NCI-H2196 treated with DMSO at 0.1 percent for 48 hours (cell line): ENCODE results near the gene AP1B1.
A peak's percentile ranks its signal among the peaks of the same experiment; 100 is the strongest.
"Not testable (repeated sequence)": the region's sequence is repeated elsewhere in the genome, so short reads cannot be mapped to it uniquely, and the experiment has no call there.

ENCODE experiments used
- DNase-seq: peaks from one replicate; lab custom pipeline; 2025; ENCODE audit not compliant: unreplicated experiment; lab: John Stamatoyannopoulos, UW

The AP1B1 gene

DNA sequence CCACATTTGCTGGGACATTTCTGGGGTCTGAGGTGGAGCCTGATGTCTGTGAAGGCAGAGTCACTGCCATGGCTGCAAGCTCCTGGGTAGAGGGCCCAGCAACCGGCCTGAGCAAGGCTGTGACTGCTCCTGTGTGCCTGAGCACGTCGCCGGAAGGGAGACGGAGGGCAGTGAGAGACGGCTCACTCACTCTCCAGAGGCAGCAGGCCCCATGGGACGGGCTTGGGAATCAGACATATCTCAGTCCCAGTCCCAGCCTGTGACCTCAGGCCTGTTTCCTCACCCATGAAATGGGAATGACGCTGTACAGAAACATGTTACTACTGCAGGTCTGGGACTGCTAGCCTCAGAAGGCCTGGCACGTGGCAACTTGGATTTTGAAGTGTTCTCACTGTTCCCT is 36.5 kb downstream of the AP1B1 start:
- no peak for DNase-seq

- no peak for DNase-seq
Observed at GRCh38 chr22:29351042-29351441, 37.3 kb downstream of the AP1B1 start.

GRCh38 chr22:29348956-29349355 is 39.4 kb downstream of the AP1B1 start:
- no peak for DNase-seq

DNA sequence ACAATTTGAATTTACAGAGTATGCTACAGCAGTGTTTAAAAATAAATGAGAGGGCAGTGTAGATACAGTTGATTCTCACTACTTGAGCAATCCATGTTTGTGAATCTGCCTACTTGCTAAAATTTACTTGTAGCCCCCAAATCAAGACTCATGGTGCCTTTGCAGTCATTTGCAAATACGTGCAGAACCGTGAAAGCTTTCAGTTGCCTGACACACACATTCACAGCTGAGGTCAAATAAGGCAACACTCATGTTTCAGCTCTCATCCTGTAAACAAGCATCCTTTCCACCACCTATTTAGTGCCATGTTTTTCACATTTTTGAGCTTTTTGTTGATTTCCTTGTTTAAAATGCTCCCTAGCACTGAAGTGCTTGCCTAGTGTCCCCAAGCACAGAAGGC is 40.3 kb downstream of the AP1B1 start:
- DNase-seq = no peak

DNA sequence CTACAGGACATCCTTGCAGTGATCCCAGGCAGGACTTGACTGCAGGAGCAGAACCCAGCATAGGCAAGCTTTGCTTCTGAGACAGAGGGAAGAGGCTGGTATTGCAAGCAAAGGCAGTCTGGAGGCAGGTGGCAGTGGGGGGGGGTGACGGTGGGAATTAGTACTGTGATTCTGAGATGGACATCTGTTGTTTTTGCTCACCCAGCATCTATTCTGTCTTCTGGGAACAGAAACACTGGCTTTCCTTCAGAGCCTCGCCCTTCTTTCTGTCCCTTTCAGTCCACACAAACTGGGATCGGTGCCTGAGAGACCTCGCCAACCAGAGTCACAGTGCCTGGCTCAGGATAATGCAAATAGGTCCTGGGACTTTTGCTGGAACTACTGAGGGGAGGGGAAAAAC is 41.7 kb downstream of the AP1B1 start:
- DNase-seq = no peak

GRCh38 chr22:29345932-29346331 is 42.4 kb downstream of the AP1B1 start:
- no peak for DNase-seq

DNA sequence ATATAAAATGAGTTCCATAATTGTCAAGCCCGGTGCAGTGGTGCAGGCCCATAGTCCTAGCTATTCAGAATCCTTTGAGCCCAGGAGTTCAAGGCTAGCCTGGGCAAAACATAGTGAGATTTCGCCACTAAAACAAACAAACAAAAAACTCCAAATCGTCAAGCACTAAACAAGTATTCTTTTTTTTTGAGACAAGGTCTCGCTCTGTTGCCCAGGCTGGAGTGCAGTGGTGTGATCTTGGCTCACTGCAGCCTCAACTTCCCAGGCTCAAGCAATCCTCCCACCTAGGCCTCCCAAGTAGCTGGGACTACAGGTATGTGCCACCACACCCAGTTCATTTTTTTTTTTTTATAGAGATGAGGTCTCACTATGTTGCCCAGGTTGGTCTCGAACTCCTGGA is 43.5 kb downstream of the AP1B1 start:
- DNase-seq = not testable (repeated sequence)

DNA sequence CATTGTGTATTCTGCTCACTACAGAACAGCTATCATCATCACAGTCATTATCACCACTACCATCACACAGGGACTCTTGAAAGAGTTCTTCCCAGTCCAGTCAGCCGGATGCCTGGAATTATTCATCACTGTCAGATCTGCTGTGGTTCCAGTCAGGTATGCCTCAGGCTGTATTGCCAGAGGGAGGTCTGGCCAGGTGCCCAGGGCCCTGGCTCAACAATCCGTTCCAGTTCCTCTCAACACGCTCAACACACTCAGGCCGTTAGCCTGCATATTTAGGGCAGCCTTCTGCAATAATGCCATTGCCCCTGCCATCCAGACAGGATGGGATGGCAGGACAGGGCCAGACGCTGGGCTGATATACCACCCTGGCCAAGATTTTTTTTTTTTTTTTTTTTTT is 44.2 kb downstream of the AP1B1 start:
- DNase-seq = peak; percentile 38

DNA sequence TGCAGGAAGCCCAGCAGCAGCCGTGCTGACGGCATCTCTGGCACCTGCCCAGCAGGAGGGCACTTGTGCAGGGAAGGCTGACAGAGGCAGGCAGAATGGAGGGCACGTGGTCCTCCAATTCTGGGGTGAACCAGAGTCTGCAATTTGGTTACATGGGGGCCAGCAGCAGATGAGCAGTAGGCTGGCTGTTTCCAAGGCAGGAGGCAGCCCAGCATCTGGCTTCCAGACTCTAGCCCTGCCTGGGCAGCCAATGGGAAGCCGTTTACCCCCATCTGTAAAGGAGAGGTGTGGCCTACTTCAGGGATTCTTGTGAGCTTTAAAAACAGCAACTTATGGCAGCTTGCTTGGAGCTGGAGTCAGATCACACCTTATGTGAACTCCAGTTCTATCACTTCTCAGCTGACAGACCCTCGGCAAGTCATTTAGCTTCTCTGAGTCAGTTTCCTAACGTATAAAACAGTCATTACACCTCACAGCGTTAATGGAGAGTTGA is 45.0 kb downstream of the AP1B1 start:
- no peak for DNase-seq

- DNase-seq = no peak
Observed at GRCh38 chr22:29342577-29343312, 45.6 kb downstream of the AP1B1 start.

GRCh38 chr22:29342177-29342576 is 46.2 kb downstream of the AP1B1 start:
- no peak for DNase-seq

GRCh38 chr22:29341849-29342127 is 46.6 kb downstream of the AP1B1 start:
- no peak for DNase-seq

DNA sequence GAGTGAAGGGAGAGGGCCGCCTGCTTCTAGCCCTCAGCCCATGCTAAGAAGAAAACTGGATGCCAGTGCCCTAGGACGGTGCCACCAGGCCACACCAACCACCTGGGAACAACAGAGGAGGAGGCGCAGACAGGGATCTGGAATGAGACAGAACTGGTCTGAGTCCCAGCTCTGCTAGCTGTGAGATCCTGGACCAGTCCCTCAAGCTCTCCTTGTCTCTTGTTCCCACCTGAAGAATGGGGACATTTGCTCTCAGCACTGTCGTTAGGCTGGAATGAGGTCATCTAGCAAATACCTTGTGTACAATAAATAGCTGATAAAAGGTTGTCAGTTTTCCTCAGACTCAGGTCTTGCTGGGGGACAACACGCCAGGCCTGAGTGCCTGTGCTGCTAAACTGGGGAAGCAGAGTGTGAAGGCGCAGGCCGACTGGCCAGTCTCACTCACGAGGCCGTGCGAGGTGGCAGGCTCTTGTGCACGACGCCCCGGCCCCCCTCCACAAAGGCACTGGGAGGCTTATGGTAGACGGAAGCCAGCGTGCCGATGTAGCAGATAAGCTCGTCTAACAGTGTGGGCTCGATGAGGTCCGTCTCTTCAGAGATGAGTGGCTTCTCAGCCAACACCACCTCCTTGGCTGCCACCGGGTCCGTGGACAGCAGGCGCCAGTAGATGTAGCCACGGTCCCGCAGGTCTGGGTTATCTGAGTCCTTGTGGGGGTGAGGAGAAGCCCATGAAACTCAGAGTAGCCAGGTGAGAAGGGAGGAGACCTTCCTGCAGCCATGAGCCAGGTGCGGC is 47.1 kb downstream of the AP1B1 start:
- DNase-seq = no peak

DNA sequence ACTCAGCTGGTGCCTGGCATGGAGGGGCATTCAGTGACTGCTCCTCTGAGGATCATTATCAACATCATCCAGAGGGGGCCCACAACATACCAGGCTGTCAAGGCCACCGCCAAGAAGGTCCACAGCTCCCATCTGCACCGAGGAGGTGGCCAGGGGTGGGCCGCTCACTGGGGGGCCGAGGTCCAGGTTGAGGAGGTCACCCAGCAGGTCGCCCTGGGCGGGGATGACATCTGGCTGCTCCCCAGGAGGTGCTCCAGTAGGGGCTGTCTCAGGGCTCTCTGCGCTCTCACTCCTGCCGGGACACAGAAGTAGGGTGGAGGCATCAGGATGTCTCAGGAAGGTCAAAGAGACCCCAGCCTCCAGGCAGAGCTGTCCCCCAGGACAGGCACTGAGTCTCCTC is 47.8 kb downstream of the AP1B1 start:
- DNase-seq = no peak

- DNase-seq = no peak
Observed at GRCh38 chr22:29339381-29340235, 48.8 kb downstream of the AP1B1 start.

DNA sequence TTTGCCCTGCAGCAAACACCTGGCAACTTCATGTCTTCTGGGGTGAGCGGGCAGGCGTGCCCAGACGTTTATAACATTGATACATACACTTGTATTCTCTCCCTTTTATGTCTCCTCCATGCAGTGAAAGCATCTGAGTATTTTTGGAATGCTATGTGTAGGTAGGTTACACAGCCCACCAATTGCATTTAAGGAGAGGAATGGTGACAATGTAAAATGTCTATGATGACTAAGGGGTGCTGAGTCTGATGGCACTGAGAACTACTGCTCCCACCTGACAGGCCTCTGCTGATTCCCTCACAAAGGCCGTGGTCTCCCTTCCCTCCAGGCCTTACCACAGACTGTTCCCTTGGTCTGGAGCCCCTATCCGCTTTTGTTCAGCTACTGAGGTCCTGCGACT is 50.0 kb downstream of the AP1B1 start:
- no peak for DNase-seq

GRCh38 chr22:29337631-29338284 is 50.6 kb downstream of the AP1B1 start:
- DNase-seq = no peak

DNA sequence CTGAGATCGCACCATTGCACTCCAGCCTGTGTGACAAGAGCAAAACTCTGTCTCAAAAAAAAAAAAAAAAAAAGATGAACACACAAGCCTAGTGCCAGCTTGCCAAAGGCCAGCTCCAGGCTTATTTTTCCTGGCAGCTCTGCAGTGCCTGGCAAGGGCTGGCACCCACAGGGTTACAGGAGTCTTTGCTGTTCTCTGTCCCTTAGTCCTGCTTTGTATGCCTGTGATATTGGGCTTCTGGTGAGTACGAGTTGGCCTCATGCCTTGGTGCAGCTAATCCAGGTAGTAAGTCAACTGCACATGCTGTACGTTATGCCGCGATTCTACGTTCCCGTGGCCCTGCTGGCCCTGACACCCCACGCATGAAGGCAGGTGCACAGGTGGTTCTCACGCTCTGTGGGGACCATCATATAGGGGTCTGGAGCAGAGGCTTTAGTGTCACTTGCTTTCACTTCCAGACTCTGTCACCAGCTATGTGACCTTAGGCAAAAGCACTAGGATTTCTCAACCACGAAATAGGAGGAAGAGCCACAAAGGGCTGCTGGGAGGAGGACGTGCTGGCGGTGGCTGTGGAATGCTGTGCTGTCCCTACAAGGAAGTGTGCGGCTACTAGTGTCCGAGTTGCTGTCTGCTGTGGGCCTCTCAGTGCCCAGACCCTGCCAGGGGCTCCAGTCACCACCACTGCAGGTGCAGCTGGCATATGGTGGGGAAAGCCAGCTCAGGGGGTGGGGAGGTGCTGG is 51.4 kb downstream of the AP1B1 start:
- DNase-seq = no peak

DNA sequence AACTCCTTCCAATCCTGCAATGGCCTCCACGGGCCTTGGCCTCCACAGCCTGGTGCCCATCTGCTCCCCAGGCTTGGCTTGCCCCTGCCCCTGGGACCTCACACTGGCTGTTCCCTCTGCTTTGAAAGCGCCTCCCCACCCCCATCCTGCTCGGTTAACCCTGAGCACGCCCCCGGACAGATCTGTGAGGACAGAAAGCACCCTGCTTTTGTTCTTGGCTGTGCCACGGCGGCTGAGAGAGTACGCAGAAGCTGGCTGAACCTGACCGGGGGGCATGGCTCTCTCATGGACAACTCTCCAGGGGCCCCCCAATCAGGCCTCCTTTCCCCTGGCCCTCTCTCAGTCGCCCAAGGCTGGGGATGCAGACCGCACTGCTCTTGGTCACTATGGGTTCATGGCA is 52.7 kb downstream of the AP1B1 start:
- no peak for DNase-seq

DNA sequence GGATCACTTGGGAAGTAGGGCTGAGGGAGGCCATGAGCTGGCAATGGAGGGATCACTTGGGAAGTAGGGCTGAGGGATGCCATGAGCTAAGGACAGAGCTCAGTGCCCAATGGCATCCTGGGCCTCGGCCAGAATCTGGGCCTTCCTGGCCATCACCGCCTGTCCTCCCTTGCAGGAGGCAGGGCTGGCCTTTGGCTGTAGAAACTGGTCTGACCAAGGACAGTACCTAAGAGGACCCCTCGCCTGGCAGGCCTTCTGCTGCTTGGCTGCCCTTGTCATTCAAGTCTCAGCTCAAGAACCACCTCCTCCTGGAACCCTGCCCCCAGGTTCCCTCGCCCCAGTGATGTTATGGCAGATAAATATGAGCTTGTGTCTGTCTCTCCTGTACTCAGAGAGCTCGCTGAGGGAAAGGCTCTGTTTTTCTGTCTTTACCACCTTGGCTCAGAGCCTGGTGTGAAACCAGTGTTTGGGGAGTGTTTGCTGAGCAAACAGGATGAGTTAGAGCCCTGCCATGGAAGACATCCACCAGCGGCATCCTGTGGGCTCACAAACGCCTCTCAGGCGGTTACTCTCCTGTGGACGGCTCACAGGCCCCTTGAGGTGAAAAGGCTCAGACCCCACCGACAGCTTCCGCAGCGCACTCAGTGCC is 53.5 kb downstream of the AP1B1 start:
- no peak for DNase-seq
